DMS 273 (cell line): ENCODE results near the gene ACP5.

ENCODE experiments used
- DNase-seq: peaks from one replicate; lab custom pipeline; 2025; ENCODE audit not compliant: unreplicated experiment; lab: John Stamatoyannopoulos, UW

The ACP5 gene

DNA sequence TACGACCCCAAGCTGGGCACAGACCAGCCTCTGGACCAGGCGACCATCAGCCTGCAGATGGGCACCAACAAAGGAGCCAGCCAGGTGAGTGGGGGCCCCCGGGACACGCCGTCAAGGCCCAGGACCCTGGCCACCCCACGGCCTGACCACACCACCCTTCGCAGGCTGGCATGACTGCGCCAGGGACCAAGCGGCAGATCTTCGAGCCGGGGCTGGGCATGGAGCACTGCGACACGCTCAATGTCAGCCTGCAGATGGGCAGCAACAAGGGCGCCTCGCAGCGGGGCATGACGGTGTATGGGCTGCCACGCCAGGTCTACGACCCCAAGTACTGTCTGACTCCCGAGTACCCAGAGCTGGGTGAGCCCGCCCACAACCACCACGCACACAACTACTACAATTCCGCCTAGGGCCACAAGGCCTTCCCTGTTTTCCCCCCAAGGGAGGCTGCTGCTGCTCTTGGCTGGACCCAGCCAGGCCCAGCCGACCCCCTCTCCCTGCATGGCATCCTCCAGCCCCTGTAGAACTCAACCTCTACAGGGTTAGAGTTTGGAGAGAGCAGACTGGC lies 28.0 kb downstream of the ACP5 start:
- no peak for DNase-seq

DNA sequence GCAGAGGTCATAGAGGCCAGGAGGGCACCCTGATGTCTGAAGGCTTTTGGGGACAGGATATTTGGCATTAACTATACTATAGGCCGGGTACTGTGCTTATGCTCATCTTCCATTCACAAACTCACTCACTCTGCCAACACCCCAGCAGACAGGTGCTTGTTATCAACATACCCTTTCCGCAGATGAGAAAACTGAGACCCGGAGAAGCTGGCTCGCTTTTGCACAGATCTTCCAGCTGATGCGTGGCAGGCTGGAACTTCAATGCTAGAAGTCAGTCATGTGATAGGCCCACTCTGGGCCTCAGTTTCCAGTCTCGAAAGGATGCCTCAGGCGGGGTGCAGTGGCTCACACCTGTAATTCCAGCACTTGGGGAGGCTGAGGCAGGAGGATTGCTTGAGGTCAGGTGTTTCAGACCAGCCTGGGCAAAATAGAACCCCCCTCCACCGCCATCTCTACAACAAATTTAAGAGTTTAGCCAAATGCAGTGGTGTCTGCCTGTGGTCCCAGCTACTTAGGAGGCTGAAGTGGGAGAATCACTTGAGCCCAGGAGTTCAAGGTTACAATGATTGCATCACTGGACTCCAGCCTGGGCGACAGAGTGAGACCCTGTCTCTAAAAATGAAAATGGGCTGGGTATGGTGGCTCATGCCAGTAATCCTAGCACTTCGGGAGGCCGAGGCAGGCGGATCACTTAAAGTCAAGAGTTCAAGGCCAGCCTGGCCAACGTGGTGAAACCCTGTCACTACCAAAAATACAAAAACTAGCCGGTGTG lies 29.3 kb downstream of the ACP5 start:
- DNase-seq, result no peak

DNA sequence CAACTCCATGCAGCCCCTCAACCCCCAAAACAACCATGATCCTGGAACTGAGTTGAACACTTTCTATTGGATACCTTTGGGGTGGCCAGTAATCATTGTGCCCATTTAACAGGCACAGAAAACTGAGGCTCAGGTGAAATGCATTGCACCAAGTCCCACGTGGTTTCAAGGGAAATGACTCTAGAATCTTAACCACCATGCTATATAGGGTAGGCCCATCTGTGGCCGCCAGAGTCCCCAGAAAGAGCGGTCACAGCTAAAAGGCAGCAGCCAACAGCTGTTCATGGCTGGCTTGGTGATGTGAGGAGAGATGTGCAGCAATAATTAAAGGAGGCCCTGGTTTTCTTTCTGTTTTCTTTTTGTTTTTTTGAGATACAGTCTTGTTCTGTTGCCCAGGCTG lies 36.2 kb downstream of the ACP5 start:
- peak; percentile 36 for DNase-seq

DNA sequence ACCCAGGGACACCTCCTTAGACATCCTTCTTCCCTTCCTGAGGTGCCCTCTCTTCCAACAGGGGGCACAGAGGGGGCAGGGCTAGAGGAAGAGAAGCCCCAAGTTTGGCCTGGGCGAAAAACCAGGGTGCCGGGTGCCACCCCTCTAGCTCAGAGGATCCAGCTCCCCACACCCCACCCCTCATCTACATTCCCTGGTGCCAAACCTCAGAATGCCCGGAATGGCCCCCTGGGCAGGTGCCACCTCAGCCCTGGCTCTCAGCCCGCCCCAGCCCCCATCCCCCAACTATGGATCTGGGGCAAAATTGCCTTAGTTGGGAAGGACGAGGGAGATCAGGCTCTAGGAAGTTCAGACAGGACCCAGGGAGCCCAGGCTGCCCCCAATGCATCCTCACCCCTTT lies 36.8 kb downstream of the ACP5 start:
- no peak for DNase-seq

DNA sequence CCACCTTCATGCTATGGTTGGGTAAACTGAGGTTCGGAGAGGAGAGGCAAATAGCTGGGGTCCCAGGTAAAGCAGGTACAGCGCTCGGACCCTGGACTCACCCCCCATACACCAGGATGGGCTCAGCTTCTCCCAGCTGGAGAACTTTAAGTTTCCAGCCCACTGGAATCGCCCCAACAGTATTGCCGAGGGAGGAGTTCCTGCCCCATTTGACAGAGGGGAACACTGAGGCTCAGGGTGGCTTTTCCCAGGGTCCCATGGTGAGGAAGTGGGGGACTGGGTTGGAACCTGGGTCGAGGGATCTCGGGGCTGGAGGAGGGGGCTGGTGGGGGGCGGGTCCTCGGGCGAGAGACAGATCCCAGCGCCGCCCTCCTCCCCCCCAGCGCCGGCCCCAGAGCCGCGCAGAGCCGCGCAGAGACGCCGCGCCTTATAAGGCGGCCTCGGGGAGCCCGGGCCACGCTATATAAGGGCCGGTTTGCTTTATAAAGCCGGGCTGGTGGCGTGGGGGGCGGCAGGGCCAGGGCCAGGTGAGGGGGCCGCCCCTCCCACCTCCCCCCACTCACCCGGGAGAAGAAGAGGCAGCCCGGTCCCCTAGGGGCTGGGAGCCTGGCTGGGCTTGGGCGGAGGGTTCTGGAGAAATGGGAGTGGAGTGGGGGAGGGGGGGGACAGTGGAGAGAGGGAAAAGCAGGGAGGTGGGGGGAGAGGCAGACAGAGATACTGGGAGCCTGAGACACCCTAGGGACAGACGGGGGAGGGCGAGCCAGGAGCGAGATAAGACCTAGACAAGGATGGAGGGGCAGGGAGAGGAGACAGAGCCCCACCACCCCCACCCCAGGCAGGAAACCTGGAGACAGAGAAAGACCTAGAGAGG lies 37.7 kb downstream of the ACP5 start:
- peak; percentile 64 for DNase-seq

DNA sequence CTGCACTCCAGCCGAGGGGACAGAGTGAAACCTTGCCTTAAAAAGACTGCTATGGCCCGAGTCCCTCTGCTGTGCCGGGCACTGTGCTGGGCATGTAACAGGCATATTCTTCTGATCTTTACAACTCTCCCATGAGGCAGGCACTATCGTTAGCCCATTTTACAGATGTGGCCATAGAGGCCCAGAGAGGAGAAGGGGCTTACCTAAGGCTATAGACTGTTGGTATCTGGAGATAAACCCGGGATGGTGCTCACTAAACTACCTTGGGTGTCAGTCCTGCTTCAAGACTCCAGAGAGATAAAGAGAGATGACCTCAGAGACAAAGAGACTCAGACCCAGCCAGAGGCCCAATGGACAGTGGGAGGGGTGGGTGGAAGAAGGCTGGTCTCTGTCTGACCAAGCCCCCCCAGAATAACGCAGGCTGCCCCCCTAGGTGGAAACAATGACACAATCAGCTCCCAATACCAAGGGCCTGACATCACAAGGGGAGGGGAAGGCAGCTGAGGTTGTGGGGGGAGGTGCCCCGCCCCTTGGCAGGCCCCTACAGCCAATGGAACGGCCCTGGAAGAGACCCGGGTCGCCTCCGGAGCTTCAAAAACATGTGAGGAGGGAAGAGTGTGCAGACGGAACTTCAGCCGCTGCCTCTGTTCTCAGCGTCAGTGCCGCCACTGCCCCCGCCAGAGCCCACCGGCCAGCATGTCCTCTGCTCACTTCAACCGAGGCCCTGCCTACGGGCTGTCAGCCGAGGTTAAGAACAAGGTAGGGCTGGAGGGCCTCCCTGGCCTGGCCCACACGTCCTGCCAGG lies 39.0 kb downstream of the ACP5 start, which contains the start of gene CNN1:
TSS of gene CNN1 (plus strand) at position 620 of the 805 bp plus-strand sequence. CDS start at position 697, 77 bp downstream.
- DNase-seq, result peak; percentile 70

DNA sequence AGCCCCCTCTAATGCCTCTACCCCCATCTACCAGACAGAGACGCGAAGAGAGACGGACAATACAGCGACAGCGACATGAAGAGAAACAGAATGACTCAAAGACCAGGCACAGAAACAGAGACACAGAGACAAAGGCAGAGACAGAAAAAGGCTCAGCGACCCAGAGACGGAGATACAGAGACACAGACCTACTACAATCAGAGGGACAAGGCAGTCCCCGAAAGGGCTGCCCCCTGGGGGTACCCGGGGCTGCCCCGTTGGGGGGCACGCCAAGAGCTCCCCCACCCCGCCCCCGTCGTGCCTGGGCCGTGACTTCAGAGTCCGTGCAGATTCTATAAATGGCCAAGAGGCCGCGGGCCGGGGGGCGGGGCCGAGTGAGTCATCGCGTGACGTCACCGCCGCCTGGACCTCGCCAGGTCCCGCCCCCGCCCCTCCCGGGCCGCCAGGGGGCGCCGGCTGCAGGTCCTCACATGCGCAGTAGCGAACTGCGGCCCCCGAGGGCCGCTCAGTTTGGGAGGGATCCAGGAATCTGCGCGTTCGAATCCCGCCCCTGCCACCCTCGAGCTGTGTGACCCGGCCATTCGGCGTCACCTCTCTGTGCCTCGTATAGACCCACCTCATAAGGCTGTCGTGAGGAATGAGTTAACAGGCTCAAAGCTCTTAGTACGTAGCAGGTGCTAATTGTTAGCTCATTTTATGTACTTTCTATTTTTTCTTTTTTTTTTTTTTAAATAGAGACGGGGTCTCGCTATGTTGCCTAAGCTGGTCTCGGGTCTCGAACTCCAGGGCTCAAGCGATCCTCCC lies 41.5 kb downstream of the ACP5 start:
- DNase-seq, result peak; percentile 95

DNA sequence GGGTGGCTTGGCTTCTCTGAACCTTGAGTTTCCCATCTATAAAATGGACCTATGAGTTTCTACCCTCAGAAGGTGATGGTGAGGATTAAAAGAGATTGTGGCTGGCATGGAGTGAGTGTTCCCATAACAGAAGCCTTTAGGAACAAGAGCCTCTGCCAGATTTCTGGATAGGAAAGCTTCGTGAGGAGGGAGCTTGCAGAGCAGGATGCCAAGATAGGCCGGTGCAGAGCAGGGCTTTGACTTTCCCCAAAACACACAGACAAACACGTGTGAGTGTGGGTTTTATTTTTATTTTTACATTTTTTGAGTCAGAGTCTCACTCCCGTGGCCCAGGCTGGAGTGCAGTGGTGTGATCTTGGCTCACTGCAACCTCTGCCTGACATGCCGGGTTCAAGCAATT lies 42.5 kb downstream of the ACP5 start:
- no peak for DNase-seq

DNA sequence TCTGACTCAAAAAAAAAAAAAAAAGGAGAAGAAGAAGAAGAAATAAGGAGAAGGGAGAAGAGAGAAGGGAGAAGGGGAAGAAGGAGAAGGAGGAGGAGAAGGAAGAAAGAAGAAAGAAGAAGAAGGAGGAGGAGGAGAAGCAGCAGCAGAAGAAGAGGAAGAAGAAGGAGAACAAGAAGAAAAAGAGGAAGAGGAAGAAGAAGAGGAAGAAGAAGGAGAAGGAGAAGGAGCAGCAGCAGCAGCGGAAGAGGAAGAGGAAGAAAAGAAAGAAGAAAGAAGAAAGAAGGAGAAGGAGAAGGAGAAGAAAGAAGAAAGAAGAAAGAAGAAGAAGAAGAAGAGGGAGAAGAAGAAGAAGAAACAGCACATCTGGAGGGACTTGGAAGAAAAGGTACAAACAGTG lies 42.9 kb downstream of the ACP5 start:
- DNase-seq, result no peak

DNA sequence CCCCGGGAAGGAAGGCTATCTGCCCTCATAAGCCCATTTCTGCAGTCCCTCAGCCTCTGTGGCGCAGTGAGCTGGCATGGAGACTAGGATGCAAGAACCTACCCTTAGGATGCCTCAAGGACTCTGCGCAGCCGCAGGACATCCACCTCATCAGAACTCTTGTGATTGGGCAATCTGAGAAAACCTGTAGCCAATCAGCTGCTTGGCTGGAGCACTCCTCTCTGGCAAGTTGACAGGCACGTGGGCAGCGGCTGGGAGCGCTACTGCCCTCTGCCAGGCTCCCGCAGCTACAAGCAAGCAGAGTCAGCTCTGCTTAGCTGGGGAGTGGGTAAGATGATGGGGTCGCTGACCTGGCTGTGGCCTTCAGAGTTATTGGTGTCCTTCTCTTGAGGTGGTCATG lies 47.0 kb downstream of the ACP5 start:
- DNase-seq, result peak; percentile 98

DNA sequence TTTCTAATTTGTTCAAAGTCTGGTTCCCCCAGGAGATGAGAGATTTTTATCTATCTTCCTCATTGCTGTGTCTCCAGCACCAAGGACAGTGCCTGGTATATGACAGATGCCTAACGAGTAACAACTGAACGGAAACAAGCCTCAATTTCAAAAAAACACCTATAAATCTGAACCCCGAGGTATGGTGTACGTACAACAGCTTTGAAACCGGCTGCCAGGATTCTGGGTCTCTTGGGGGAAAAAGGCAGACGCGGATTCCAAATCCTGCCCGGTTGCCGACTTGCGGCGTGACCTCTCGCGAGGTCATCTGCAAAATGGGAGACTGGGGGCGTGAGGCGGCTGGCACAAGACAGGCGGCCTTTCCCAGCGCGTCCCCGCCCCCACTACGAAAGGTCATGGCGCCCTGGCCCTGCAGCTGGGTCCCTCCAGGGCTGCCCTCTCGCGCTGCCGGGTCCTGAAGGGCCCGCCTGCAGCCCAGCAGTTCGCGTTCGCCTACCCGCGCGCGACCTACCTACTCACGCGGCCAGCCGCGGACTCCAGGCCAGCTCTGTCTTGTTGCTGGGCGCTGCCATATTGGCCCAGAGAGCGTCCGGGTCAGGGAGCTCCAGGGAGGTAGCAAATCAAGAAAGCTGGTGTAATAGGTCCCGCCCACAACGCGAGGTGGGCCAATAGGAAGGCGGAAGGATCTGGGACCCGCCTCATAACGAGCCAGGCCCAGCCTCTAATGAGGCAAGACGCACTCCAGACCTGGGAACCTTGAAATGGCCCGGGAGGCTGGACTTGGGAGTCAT lies 48.7 kb downstream of the ACP5 start, which contains the start of gene ECSIT:
TSS of gene ECSIT (minus strand) at position 584 of the 791 bp plus-strand sequence. CDS start 9,964 bp downstream, outside the sequence.
- DNase-seq, result peak; percentile 99
